ENCODE measurements around the gene CHEK2. TPM values are rescaled to one million over a fixed set of nuclear protein-coding genes. Genes with fewer than 3 reads are reported as not detected.

The CHEK2 gene
- total and polyA plus RNA-seq, 2 of the 4 experiments (the other 2 are of a cell fraction), result 9.9 to 16.1 TPM

- no peak overlapping the region for H3K27ac ChIP-seq (ENCODE audit: insufficient read depth, low read length)
- no peaks in the 10 kb centered on the region for H3K4me1 ChIP-seq (ENCODE audit: control insufficient read depth, insufficient read depth, low read length)
- H4K8ac ChIP-seq (ENCODE audit: low read depth in 2 of 2, low read length in 2 of 2), result no peak overlapping the region
- DNase-seq (peak; percentile 51), ATAC-seq (ENCODE audit: low read depth) (peak; percentile 92)
- H3K79me1 ChIP-seq (ENCODE audit: low read depth in 1 of 2, low read length in 2 of 2), result peaks cover 4 to 22% of the 10 kb centered on the region in 2 experiments
- H3K23ac ChIP-seq (ENCODE audit: low read depth, low read length), result no peak overlapping the region
- peaks cover 4% of the 10 kb centered on the region; the same call in 1 of the 2 replicates for H3K36me3 ChIP-seq (ENCODE audit: control insufficient read depth, insufficient read depth, low read length)
- TF ChIP-seq CEBPB (IDR thresholded peaks at IDR 0.05; ENCODE audit: low read depth, low read length) (no peak), USF2 (IDR thresholded peaks at IDR 0.05; ENCODE audit: low read depth, low read length) (no peak), MXI1 (IDR thresholded peaks at IDR 0.05; ENCODE audit: borderline replicate concordance, low read depth, low read length) (no peak), MAFK (IDR thresholded peaks at IDR 0.05; ENCODE audit: low read depth, low read length) (no peak), FOS (IDR thresholded peaks at IDR 0.05; ENCODE audit: low read depth, low read length) (no peak), BHLHE40 (IDR thresholded peaks at IDR 0.05; ENCODE audit: low read depth, low read length) (no peak), SMC3 (IDR thresholded peaks at IDR 0.05; ENCODE audit: low read depth, low read length) (no peak), RFX5 (IDR thresholded peaks at IDR 0.05; ENCODE audit: low read depth, low read length) (no peak), RCOR1 (IDR thresholded peaks at IDR 0.05; ENCODE audit: insufficient replicate concordance, low read length) (no peak), RAD21 (IDR thresholded peaks at IDR 0.05; ENCODE audit: low read length) (no peak)
- TF ChIP-seq, protein P1, sequence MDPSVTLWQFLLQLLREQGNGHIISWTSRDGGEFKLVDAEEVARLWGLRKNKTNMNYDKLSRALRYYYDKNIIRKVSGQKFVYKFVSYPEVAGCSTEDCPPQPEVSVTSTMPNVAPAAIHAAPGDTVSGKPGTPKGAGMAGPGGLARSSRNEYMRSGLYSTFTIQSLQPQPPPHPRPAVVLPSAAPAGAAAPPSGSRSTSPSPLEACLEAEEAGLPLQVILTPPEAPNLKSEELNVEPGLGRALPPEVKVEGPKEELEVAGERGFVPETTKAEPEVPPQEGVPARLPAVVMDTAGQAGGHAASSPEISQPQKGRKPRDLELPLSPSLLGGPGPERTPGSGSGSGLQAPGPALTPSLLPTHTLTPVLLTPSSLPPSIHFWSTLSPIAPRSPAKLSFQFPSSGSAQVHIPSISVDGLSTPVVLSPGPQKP (IDR thresholded peaks at IDR 0.05; ENCODE audit: borderline replicate concordance, low read depth, low read length), result no peak
- no peak overlapping the region for H2BK120ac ChIP-seq (ENCODE audit: low read depth, low read length)
- H2BK15ac ChIP-seq (ENCODE audit: low read depth, low read length), result no peak overlapping the region
- H4K5ac ChIP-seq (ENCODE audit: low read depth, low read length), result no peak overlapping the region
- H3K9ac ChIP-seq (ENCODE audit: low read depth, low read length), result no peak overlapping the region
- no CpG with 5 or more reads among the region's 3 CpGs for WGBS, 2 experiments (ENCODE audit: extremely low coverage in 2 of 2, insufficient read length in 1 of 2)
- peaks cover 12% of the 10 kb centered on the region for H4K20me1 ChIP-seq (ENCODE audit: insufficient read depth, low read length)
- POLR2A ChIA-PET (ENCODE audit: unreplicated experiment), result no interaction called here
- no peak overlapping the region for H2AFZ ChIP-seq (replicated peaks; ENCODE audit: low read length, poor library complexity)
- in situ Hi-C loops (cut with MboI; ENCODE audit: low sequenced_read_pairs) (no loop called here), intact Hi-C loops (cut with micrococcal nuclease) (no loop called here), dilution Hi-C loops (cut with HindIII; ENCODE audit: low sequenced_read_pairs, unreplicated experiment) (no loop called here)
- no peak overlapping the region for H2AK9ac ChIP-seq (replicated peaks; ENCODE audit: low read depth, low read length, poor library complexity)
- H3K4ac ChIP-seq (ENCODE audit: low read depth, low read length), result no peak overlapping the region
- no peak overlapping the region for H2AK5ac ChIP-seq (ENCODE audit: low read depth, low read length)
- no peak overlapping the region for H3K4me2 ChIP-seq (ENCODE audit: low read depth, low read length)
- no peak overlapping the region for H3K18ac ChIP-seq (ENCODE audit: low read depth, low read length)
- no peak overlapping the region for H3K56ac ChIP-seq (ENCODE audit: extremely low read depth, insufficient read depth, low read length)
- no peaks in the 10 kb centered on the region for H3K27me3 ChIP-seq (ENCODE audit: control insufficient read depth, insufficient read depth, low read length)
- no peak overlapping the region for H2BK5ac ChIP-seq (ENCODE audit: low read depth, low read length, poor library complexity, severe bottlenecking)
- no peaks in the 10 kb centered on the region for H3K9me3 ChIP-seq (ENCODE audit: control insufficient read depth, insufficient read depth, low read length)
- H3K9me1 ChIP-seq (ENCODE audit: insufficient read depth, low read length), result no peaks in the 10 kb centered on the region
- H3K14ac ChIP-seq (replicated peaks; ENCODE audit: low read depth, low read length), result no peak overlapping the region
- no peak overlapping the region for H4K91ac ChIP-seq (ENCODE audit: insufficient read depth, low read depth, low read length)
- H3K4me3 ChIP-seq (ENCODE audit: insufficient read depth, low read depth, low read length), result no peak overlapping the region
- CTCF ChIA-PET, result no interaction called here
- no TSS peak for BruUV-seq (replicated peaks)
- H2BK20ac ChIP-seq (ENCODE audit: low read depth, low read length), result no peak overlapping the region
Measured at GRCh38 chr22:28647216-28647615, 94.4 kb downstream of the CHEK2 start.
